Activated CD8-positive, alpha-beta T cell treated with anti-CD3 and anti-CD28 coated beads for 36 hours (primary cell): ENCODE measurements around the gene BTRC. TPM values are rescaled to one million over a fixed set of nuclear protein-coding genes. Genes with fewer than 3 reads are reported as not detected.

ENCODE experiments used
- ATAC-seq: fragments of 200-7000 bp; cut with Tn5 transposase; one replicate; pipeline ENCODE4 v1.10.0; 2021; ENCODE audit warnings: mild to moderate bottlenecking, moderate library complexity
- CTCF ChIA-PET: fragments of 350-600 bp; sonication (Branson Sonifier 250); formaldehyde crosslinking; loops from one replicate; lab custom pipeline; 2021; ENCODE audit warnings: antibody characterized with exemption; lab: Charles Lee
- POLR2A ChIA-PET: fragments of 350-600 bp; sonication (Branson Sonifier 250); formaldehyde crosslinking; loops from one replicate; lab custom pipeline; 2021; ENCODE audit warnings: antibody characterized with exemption; lab: Charles Lee
- DNase-seq: peaks from one replicate; pipeline ENCODE4 v3.0.0-alpha.2; 2020
- H3K27ac Mint-ChIP-seq: one replicate; pipeline ENCODE4 v1.8.0; 2021; ENCODE audit warnings: mild to moderate bottlenecking, mixed read lengths
- H3K27me3 Mint-ChIP-seq: one replicate; pipeline ENCODE4 v1.8.0; 2021; ENCODE audit warnings: mixed read lengths
- H3K36me3 Mint-ChIP-seq: one replicate; pipeline ENCODE4 v1.8.0; 2021; ENCODE audit warnings: low read depth, mixed read lengths
- H3K4me1 Mint-ChIP-seq: one replicate; pipeline ENCODE4 v1.8.0; 2021; ENCODE audit warnings: low read depth, mixed read lengths
- H3K4me3 Mint-ChIP-seq: one replicate; pipeline ENCODE4 v1.8.0; 2021; ENCODE audit warnings: mild to moderate bottlenecking, moderate library complexity, mixed read lengths
- H3K9me3 Mint-ChIP-seq: one replicate; pipeline ENCODE4 v1.8.0; 2021; ENCODE audit warnings: mixed read lengths
- CTCF ChIP-seq: fragments of 200-600 bp; IDR thresholded peaks from one replicate; pipeline ENCODE4 v1.8.0; 2022; ENCODE audit warnings: antibody characterized with exemption, mild to moderate bottlenecking
- intact Hi-C: fragments of 100-400 bp; cut with micrococcal nuclease; formaldehyde crosslinking; loops from one replicate; pipeline ENCODE4 v1.10.0; 2022
- microRNA-seq: library from miRNA; unstranded; fragments of <30 nt; microRNA quantifications from one replicate; pipeline ENCODE4 v1.2.0, GENCODE V29; 2022; ENCODE audit warnings: borderline microRNAs expressed, borderline replicate concordance
- total RNA-seq, 2 experiments: library from RNA; stranded (reverse); gene quantifications; one replicate each; pipeline ENCODE4 v1.2.3, GENCODE V29; 2021

BTRC gene
- total RNA-seq, 2 experiments from 2014 or later: 11.6 to 14.6 TPM

- POLR2A ChIA-PET: interaction anchor here (0.6 to 1.1 kb wide), 2 partner anchors 170 to 946 kb away, joined by 3 read pairs; no protein-coding TSS in a partner anchor
- no peak overlapping the region for H3K27ac Mint-ChIP-seq
- intact Hi-C loops: loop anchor here (2.0 kb wide), 1 partner anchor 178 kb away; no protein-coding TSS in a partner anchor
- H3K4me3 Mint-ChIP-seq: no peak overlapping the region
- ATAC-seq (peak; percentile 96), DNase-seq (peak; percentile 89)
- no peaks in the 10 kb centered on the region for H3K4me1 Mint-ChIP-seq
- CTCF ChIA-PET: interaction anchor here (0.6 to 8.5 kb wide), 51 partner anchors 9 to 535 kb away, joined by 3 to 180 read pairs (median 3); partner anchors contain the start of genes DPCD, FGF8, KCNIP2 and NPM3
- H3K27me3 Mint-ChIP-seq: no peaks in the 10 kb centered on the region
- peak; percentile 90 for TF ChIP-seq CTCF
- H3K36me3 Mint-ChIP-seq: peaks cover 1% of the 10 kb centered on the region
- no peaks in the 10 kb centered on the region for H3K9me3 Mint-ChIP-seq
These were observed 248.9 kb downstream of the BTRC start for GRCh38 chr10:101602761-101603398.

Small RNAs within 50 kb of the gene (microRNA-seq; reads per million reads assigned to microRNA genes)
- not detected for gene MIR3158-1
- not detected for gene MIR3158-2

Other genes starting within 250 kb of the BTRC start
- not detected for gene TLX1, start 222.9 kb upstream of the BTRC start, total RNA-seq
- not detected for gene LBX1, start 124.7 kb upstream of the BTRC start, total RNA-seq
- 10 to 100 TPM; 32.2 to 33.8 TPM for gene POLL, start 234.1 kb downstream of the BTRC start, total RNA-seq
- gene DPCD, start 234.2 kb downstream of the BTRC start, total RNA-seq: 10 to 100 TPM; 19.0 TPM